ENCODE measurements around the gene LETMD1.
"Not testable (repeated sequence)": the region's sequence is repeated elsewhere in the genome, so short reads cannot be mapped to it uniquely, and the experiment has no call there.

The LETMD1 gene

GRCh38 chr12:51070004-51070403, 21.9 kb downstream of the LETMD1 start:
- CTCF ChIA-PET = interaction anchor here (1.3 to 1.6 kb wide), 2 partner anchors 13 to 21 kb away, joined by 3 to 4 read pairs; no protein-coding TSS in a partner anchor
- POLR2A ChIA-PET = interaction anchor here (1.6 kb wide), 1 partner anchor 13 kb away, joined by 6 read pairs; the partner anchor contains the start of gene CSRNP2
- TF ChIP-seq CTCF (IDR thresholded peaks at IDR 0.05; ENCODE audit: control extremely low read depth, extremely low read depth, low read depth, missing control alignments) = no peak
- no peak for DNase-seq (ENCODE audit: extremely low spot score)

- DNase-seq (ENCODE audit: extremely low spot score) = no peak
- POLR2A ChIA-PET = interaction anchor here (0.7 kb wide), 1 partner anchor 12 kb away, joined by 4 read pairs; the partner anchor contains the start of gene CSRNP2
- CTCF ChIA-PET = interaction anchor here (0.7 to 1.1 kb wide), 2 partner anchors 10 to 20 kb away, joined by 3 read pairs; no protein-coding TSS in a partner anchor
- no peak for TF ChIP-seq CTCF (IDR thresholded peaks at IDR 0.05; ENCODE audit: control extremely low read depth, extremely low read depth, low read depth, missing control alignments)
These were observed 23.5 kb downstream of the LETMD1 start for GRCh38 chr12:51071663-51072062.

GRCh38 chr12:51075390-51075789, 27.3 kb downstream of the LETMD1 start:
- ChIA-PET CTCF (interaction anchor here (1.1 to 2.4 kb wide), 4 partner anchors 9 to 177 kb away, joined by 3 to 7 read pairs (median 4); no protein-coding TSS in a partner anchor), POLR2A (interaction anchor here (2.3 kb wide), 1 partner anchor 8 kb away, joined by 18 read pairs; the partner anchor contains the start of gene CSRNP2)
- DNase-seq (ENCODE audit: extremely low spot score) = no peak
- no peak for TF ChIP-seq CTCF (IDR thresholded peaks at IDR 0.05; ENCODE audit: control extremely low read depth, extremely low read depth, low read depth, missing control alignments)

GRCh38 chr12:51076236-51076930, 28.3 kb downstream of the LETMD1 start:
- ChIA-PET POLR2A (no interaction called here), CTCF (interaction anchor here (0.7 to 2.4 kb wide), 3 partner anchors 15 to 24 kb away, joined by 3 to 7 read pairs (median 4); no protein-coding TSS in a partner anchor)
- no peak for TF ChIP-seq CTCF (IDR thresholded peaks at IDR 0.05; ENCODE audit: control extremely low read depth, extremely low read depth, low read depth, missing control alignments)
- no peak for DNase-seq (ENCODE audit: extremely low spot score)

- DNase-seq (ENCODE audit: extremely low spot score) = no peak
- ChIA-PET CTCF (interaction anchor here (0.9 to 2.4 kb wide), 3 partner anchors 16 to 264 kb away, joined by 3 to 7 read pairs (median 3); no protein-coding TSS in a partner anchor), POLR2A (interaction anchor here (0.6 kb wide), 1 partner anchor 309 kb away, joined by 3 read pairs; no protein-coding TSS in a partner anchor)
- TF ChIP-seq CTCF (IDR thresholded peaks at IDR 0.05; ENCODE audit: control extremely low read depth, extremely low read depth, low read depth, missing control alignments) = no peak
These were observed 29.8 kb downstream of the LETMD1 start for GRCh38 chr12:51077930-51078329.

- POLR2A ChIA-PET; DNase-seq (ENCODE audit: extremely low spot score): not testable (repeated sequence)
- CTCF ChIA-PET = interaction anchor here (0.9 to 1.1 kb wide), 2 partner anchors 34 to 263 kb away, joined by 3 read pairs; no protein-coding TSS in a partner anchor
These were observed 30.2 kb downstream of the LETMD1 start for GRCh38 chr12:51078346-51078745.

GRCh38 chr12:51078866-51079265, 30.7 kb downstream of the LETMD1 start:
- CTCF ChIA-PET = interaction anchor here (0.9 kb wide), 1 partner anchor 263 kb away, joined by 3 read pairs; no protein-coding TSS in a partner anchor
- DNase-seq (ENCODE audit: extremely low spot score) = not testable (repeated sequence)
- POLR2A ChIA-PET = interaction anchor here (0.7 kb wide), 1 partner anchor 736 kb away, joined by 4 read pairs; no protein-coding TSS in a partner anchor
